BE2C (cell line): ENCODE data around the gene RAI1.

ENCODE experiments used
- DNase-seq: peaks from one replicate; pipeline ENCODE4 v3.0.0-alpha.2; 2020
- H3K27me3 ChIP-seq: fragments of 250-450 bp; sonication (Bioruptor Pico); 2 replicates; pipeline ENCODE4 v1.5.1; 2020; ENCODE audit warnings: mild to moderate bottlenecking
- H3K36me3 ChIP-seq: fragments of 250-450 bp; sonication (Bioruptor Pico); 2 replicates; pipeline ENCODE4 v1.5.1; 2020; ENCODE audit warnings: mild to moderate bottlenecking
- H3K4me1 ChIP-seq: fragments of 250-450 bp; sonication (Bioruptor Pico); 2 replicates; pipeline ENCODE4 v1.5.1; 2020
- H3K4me3 ChIP-seq: 2 replicates; pipeline ENCODE4 v1.5.1; 2011; ENCODE audit warnings: low read depth, low read length
- H3K9me3 ChIP-seq: fragments of 250-450 bp; sonication (Bioruptor Pico); 2 replicates; pipeline ENCODE4 v1.5.1; 2020
- CTCF ChIP-seq: IDR thresholded peaks from 2 replicates; pipeline ENCODE4 v1.5.1; 2012; ENCODE audit warnings: mild to moderate bottlenecking, low read depth, low read length

Gene RAI1

GRCh38 chr17:17668775-17669579 lies 12.3 kb upstream of the RAI1 start:
- no peak for DNase-seq
- no peaks in the 10 kb centered on the region for H3K9me3 ChIP-seq
- H3K36me3 ChIP-seq: no peaks in the 10 kb centered on the region
- no peaks in the 10 kb centered on the region; the same call in 1 of the 2 replicates for H3K4me1 ChIP-seq
- H3K27me3 ChIP-seq: no peaks in the 10 kb centered on the region
- H3K4me3 ChIP-seq: no peak overlapping the region
- no peak for TF ChIP-seq CTCF

DNA sequence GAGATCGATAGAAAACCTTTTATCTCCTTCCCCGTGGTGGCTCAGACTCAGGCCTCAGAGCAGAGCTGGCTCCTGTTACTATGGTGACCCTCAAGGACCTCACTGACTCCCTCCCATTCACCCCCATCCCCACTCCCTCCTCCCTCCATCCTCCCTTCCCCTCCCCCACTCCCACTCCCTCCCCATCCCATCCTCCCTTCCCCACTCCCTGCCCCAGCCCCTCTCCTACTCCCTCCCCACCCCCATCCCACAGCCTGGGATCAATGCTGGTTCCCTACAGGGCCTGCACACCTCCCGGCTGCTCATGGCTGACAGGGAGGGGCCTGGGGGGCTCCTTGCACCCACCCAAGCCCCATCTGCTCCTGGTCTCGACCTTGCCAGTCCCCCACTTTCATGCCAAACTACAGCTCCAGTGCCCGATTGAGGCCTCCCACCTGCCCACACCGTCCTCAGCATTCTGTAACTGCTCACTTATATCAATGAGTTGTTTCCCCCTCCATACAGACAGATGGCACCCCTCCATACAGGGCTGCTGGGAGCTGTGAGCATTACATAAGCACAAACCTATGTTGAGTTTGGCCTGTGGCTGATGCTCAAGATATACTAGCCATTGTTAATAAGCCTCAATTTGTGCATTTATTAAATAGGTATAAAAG lies 11.6 kb upstream of the RAI1 start:
- TF ChIP-seq CTCF: no peak
- no peaks in the 10 kb centered on the region for H3K9me3 ChIP-seq
- H3K27me3 ChIP-seq: no peaks in the 10 kb centered on the region
- H3K4me1 ChIP-seq: no peaks in the 10 kb centered on the region; the same call in 1 of the 2 replicates
- no peak overlapping the region for H3K4me3 ChIP-seq
- DNase-seq: no peak
- no peaks in the 10 kb centered on the region for H3K36me3 ChIP-seq

DNA sequence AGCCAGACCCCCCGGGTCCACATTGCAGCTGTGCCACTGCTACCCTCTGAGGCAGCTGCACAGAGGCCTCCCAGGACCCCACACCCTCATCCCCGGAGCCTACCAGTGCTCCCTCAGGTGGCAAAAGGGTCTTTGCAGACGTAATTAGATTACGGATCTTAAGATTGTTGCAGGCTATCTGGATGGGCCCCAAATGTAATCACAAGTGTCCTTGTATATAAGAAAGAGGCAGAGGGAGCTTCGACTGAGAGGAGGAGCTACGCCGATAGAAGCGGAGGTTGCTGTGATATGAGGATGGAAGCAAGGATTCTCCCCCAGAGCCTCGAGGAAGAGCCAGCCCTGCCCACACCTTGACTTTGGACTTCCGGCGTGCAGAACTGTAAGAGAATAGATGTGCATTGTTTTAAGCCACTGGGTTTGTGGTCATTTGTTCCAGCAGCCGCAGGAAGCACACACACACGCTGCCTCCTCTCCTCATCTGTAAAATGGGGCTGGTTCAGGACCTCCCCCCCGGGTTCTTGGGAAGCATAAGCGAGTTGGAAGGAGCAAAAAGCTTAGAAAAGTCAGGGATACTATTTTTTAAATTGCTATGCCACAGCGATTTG lies 10.5 kb upstream of the RAI1 start:
- H3K27me3 ChIP-seq: no peaks in the 10 kb centered on the region
- no peak for DNase-seq
- TF ChIP-seq CTCF: no peak
- H3K4me3 ChIP-seq: no peak overlapping the region
- H3K9me3 ChIP-seq: no peaks in the 10 kb centered on the region
- H3K4me1 ChIP-seq: no peaks in the 10 kb centered on the region; the same call in 1 of the 2 replicates
- no peaks in the 10 kb centered on the region for H3K36me3 ChIP-seq

DNA sequence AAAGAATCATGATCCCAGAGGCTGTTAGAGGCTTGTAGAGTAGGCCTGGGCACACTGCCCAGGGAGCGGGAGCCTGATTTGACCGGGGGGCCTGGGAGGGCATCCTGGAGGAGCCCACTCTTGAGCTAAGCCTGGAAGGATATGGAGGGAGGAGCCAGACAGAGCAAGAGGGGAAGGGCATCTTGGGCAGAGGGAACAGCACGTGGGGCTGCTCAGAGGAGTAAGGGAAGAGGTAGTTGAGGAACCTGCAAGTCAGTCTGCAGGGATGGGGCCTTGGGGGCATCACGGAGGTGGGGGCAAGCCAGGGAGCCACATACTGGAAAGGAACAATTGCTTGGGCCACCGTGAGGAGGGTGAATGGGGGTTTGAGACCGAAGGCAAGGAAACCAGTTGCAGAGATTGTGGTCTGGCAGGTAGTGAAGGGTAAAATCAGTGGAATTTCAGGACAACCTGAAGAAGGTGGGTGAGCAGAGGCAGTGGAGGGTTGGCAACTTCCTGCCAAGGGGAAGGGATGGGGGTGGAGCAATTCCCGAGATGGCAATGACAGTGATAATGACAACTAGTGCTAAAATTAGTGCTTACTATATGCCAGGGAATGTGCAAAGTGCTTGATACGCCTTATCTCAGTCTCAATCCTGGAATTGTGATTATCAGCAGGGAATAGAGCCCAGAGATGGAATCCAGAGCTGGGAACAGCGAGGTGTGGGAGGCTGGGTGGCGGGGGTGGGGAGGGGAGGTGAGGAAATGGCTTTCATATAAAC lies 9.7 kb upstream of the RAI1 start:
- Histone ChIP-seq H3K27me3 (no peaks in the 10 kb centered on the region), H3K36me3 (no peaks in the 10 kb centered on the region), H3K4me1 (no peaks in the 10 kb centered on the region; the same call in 1 of the 2 replicates), H3K9me3 (no peaks in the 10 kb centered on the region), H3K4me3 (no peak overlapping the region)
- TF ChIP-seq CTCF: no peak
- no peak for DNase-seq

DNA sequence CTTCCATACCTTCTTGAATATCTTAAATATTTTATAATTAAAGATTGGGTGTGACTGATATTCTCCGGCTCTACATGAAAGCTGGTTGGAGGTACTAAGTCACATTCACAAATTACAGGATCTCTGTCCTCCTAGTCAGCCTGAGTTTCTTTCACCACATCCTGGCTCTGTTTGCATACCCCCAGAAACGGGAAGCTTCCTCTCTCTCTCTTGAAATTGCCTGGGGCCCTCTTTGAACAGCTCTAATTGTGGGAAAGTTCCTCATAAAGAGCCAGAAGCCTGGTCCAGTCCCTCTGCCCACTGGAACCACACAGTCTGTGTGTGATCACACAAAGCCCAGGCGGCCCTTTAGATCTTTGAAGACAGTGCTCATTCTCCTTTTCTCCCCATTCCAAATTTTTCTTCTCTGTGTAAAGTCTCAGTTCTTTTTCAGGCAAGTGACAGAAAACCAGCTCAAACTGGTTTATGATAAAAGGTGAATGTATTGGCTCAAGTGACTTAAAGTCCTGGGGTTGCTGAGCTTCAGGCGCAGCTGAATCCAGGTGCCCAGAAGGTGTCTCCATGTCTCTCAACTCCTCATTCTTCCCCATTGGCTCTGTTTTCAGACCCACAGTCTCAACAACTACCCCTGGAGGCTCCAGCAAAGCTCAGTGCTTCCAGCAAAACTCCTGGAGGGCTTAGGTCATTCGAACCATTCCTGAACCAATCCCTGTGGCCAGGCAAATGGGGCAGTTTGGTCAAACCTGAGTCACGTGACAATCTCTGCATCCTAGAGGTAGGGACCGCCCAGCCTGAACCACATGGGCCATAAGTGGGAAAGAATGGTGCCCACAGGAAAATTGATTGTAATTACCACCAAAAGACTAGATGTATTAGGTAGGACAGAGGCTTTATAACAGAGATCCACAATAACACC lies 8.5 kb upstream of the RAI1 start:
- Histone ChIP-seq H3K4me3 (no peak overlapping the region), H3K36me3 (no peaks in the 10 kb centered on the region), H3K27me3 (no peaks in the 10 kb centered on the region), H3K9me3 (no peaks in the 10 kb centered on the region), H3K4me1 (no peaks in the 10 kb centered on the region; the same call in 1 of the 2 replicates)
- no peak for TF ChIP-seq CTCF
- DNase-seq: no peak
